Measurements from ENCODE around the gene SYTL2. TPM values are rescaled to one million over a fixed set of nuclear protein-coding genes. Genes with fewer than 3 reads are reported as not detected.

SYTL2 gene
- total RNA-seq, 4 donors from 2014 or later, result 14.3 to 27.7 (median 20.9) TPM

DNA sequence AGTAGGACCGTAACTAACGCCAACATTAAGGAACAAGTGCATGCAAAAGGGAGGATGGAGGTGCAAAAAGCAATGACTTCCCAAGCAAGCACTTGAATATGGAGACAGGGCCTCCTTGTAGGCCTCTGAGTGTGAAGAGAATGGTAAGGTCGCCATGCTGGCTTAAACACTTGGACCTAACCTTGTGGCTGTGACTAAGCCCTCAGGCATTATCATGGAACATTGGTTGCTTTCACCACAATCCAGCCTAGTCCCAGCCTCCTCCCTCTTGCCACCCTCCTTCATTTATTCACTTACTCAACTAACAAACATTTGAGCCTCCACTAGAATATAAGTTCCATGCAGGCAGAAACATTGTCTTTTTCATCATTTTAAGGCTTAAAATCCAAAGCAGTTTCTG lies 11.9 kb upstream of the SYTL2 start:
- TF ChIP-seq, protein P1, sequence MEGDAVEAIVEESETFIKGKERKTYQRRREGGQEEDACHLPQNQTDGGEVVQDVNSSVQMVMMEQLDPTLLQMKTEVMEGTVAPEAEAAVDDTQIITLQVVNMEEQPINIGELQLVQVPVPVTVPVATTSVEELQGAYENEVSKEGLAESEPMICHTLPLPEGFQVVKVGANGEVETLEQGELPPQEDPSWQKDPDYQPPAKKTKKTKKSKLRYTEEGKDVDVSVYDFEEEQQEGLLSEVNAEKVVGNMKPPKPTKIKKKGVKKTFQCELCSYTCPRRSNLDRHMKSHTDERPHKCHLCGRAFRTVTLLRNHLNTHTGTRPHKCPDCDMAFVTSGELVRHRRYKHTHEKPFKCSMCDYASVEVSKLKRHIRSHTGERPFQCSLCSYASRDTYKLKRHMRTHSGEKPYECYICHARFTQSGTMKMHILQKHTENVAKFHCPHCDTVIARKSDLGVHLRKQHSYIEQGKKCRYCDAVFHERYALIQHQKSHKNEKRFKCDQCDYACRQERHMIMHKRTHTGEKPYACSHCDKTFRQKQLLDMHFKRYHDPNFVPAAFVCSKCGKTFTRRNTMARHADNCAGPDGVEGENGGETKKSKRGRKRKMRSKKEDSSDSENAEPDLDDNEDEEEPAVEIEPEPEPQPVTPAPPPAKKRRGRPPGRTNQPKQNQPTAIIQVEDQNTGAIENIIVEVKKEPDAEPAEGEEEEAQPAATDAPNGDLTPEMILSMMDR (IDR thresholded peaks at IDR 0.05; ENCODE audit: low read depth), result no peak

DNA sequence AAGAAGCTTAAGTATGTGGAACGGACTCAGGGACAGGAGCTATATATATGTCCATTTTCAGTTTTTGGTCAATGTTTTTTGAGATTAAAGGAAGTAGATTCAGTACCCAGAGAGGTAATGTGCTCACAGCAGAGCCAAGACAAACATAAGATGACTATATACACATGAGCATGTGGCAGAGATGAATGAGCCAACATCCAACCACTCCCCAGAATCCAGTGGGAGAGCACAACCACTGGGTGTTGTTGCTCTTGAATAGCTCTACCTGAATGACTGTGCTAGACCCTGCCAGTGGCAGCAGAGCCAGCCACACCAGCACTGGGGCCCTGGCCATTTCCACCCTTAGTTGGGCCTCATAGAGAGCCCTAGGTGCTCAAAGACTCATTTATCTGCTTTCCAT lies 10.7 kb upstream of the SYTL2 start:
- TF ChIP-seq, protein P1 (IDR thresholded peaks at IDR 0.05; ENCODE audit: low read depth), result no peak

DNA sequence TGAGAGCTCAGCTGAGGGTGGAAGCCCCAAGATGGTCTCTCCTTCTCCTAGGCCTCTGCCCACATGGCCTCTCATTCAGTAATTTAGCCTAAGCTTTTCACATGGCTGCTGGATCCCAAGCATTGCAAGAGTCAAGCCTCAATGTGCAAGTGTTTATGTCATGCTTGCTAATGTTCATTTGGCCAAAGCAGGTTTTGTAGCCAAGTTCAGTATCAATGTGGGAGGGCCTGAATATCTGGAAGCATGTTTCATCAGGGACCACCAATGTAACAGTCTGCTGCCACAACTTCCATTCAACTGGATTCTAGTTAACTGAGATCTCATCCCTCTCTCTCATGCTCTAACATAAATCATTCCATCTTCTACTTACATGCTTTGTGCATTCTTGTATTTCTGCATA lies 8.5 kb upstream of the SYTL2 start:
- TF ChIP-seq, protein P1 (IDR thresholded peaks at IDR 0.05; ENCODE audit: low read depth), result no peak

DNA sequence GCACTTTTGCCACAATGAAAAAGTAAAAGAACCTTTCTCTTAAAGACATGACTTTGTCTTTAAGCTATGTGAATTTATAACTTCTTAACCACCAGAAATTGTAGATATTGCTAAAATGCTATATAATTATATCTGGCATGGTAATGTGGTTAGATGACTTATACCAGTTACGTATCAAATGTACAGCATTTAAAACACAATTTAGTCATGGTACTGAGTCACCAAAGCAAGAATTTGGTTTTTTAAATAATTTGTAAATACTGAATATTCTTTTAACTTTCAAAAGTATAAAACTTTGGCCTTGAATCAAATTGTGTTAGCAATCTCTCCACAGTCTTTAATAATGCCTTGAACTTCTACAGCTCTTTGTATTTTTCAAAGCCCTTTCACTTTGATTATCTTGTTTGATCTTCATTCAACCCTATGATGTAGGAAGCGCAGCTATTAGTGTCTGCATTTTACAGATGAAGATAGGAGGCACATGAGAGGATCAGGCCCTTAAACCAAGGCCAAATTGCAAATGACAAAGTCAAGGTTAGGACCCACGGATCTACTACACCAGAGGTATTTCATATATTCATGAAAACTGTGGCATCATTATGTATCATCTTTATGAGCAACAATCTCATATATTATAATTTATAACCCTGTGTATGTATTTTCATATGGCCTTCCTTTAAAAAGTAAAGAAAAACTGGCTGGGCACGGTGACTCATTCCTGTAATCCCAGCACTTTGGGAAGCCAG lies 4.4 kb upstream of the SYTL2 start:
- TF ChIP-seq, protein P1 (IDR thresholded peaks at IDR 0.05; ENCODE audit: low read depth), result no peak

DNA sequence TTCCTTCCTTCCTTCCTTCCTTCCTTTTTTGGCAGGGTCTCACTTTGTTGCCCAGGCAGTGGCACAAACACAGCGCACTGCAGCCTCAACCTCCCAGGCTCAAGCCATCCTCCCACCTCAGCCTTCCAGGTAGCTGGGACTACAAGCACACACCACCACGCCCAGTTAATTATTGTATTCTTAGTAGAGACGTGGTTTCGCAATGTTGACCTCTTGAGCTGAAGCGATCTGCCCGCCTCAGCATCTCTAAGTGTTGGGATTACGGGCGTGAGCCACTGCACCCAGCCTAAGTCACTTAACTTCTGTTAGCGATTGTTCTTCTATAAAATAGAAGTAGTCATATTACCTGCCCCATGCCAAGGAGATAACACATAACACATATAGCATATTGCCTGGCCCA lies 2.8 kb upstream of the SYTL2 start:
- TF ChIP-seq, protein P1 (IDR thresholded peaks at IDR 0.05; ENCODE audit: low read depth), result no peak

DNA sequence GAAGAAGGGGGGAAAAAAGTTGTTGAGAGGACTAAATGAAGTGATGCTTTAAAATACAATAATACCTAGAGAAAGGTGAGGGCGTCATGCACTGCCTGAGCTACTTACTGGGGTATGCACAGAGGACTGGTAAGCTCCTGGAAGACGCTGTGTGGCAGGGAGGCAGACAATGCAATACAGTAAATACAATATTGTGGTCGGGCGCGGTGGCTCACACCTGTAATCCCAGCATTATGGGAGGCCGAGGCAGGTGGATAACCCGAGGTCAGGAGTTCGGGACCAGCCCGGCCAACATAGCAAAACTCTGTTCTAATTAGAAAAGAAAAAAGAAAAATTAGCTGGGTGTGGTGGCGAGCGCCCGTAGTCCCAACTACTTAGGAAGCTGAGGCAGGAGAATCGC lies 683 bp upstream of the SYTL2 start:
- TF ChIP-seq, protein P1 (IDR thresholded peaks at IDR 0.05; ENCODE audit: low read depth), result no peak

DNA sequence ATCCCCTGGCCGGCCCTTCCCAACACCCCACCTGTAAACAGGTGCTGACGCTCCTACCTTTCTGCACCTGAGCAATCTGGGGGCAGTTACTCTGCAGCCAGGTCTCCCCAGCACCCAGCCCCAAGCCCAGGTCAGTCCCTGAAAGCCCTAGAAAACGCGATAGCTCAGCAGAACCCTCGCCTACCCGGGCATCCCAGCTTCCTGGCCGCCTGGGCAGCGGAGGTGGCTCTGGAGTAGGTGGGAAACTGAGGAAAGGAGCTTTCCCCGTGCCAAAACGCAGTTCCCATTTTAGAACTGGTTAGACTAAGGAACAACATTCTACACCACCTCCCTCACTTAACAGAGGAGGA lies 445 bp downstream of the SYTL2 start:
- TF ChIP-seq, protein P1 (IDR thresholded peaks at IDR 0.05; ENCODE audit: low read depth), result no peak

Data from subcutaneous adipose tissue (tissue), 4 donors.